Right lobe of liver (tissue), 6 donors: Measurements from ENCODE around the gene ENOX2. TPM values are rescaled to one million over a fixed set of nuclear protein-coding genes. Genes with fewer than 3 reads are reported as not detected.
A peak's percentile ranks its signal among the peaks of the same experiment; 100 is the strongest.

ENCODE experiments used
- ATAC-seq, 4 donors: fragments of 200-7000 bp; cut with Tn5 transposase; one replicate each; pipeline ENCODE4 v1.9.1; 2020; ENCODE audit warnings: mild to moderate bottlenecking in 4 of 4, moderate library complexity in 4 of 4
- DNase-seq, 3 donors: peaks; one replicate each; pipeline ENCODE4 v3.0.0-alpha.2; 2020
- H3K27ac ChIP-seq, 3 donors: fragments of 200-600 bp; one replicate each; pipeline ENCODE4 v1.8.0; 2022
- H3K27me3 ChIP-seq, 2 donors: fragments of 200-600 bp; one replicate each; pipeline ENCODE4 v1.8.0; 2022
- H3K36me3 ChIP-seq, 4 donors: fragments of 200-600 bp; sonication (generic) in 1 of 4; one replicate each; pipeline versions ENCODE4 v1.5.1 to v1.8.0; 2017 to 2022; ENCODE audit warnings: control low read depth in 1 of 4
- H3K4me1 ChIP-seq, 4 donors: fragments of 200-600 bp; sonication (generic) in 1 of 4; one replicate each; pipeline versions ENCODE4 v1.5.1 to v1.8.0; 2017 to 2022; ENCODE audit warnings: control low read depth in 1 of 4
- H3K4me3 ChIP-seq, 3 donors: fragments of 200-600 bp; one replicate each; pipeline ENCODE4 v1.8.0; 2022
- H3K9me3 ChIP-seq, 4 donors: fragments of 200-600 bp; sonication (generic) in 1 of 4; one replicate each; pipeline versions ENCODE4 v1.5.1 to v1.8.0; 2017 to 2022; ENCODE audit warnings: control low read depth in 1 of 4
- POLR2A ChIP-seq: fragments of 450-650 bp; IDR thresholded peaks from one replicate; pipeline ENCODE4 v1.6.1; 2017; ENCODE audit warnings: antibody characterized with exemption, mild to moderate bottlenecking
- WGBS: methylation state at CpG from one replicate; pipeline ENCODE4 v1.1.6; 2018; ENCODE audit warnings: low coverage, low lambda C conversion rate; ENCODE audit not compliant: insufficient coverage; ENCODE audit errors: missing lambda C conversion rate; 5-methylcytosine and 5-hydroxymethylcytosine counted together
- intact Hi-C, 2 donors: fragments of 100-400 bp; cut with DNase I; formaldehyde crosslinking; loops; one replicate each; pipeline versions ENCODE4 v1.11.2 to v1.14.1; 2022
- total RNA-seq, 6 experiments: library from RNA; depleted of rRNA in 2 of 6; stranded (reverse); fragments of >200 nt in 2 of 6; fragmentation: NEBNext Ultra II Directional in 3 of 6; extraction: Animal tissue kit (Norgen Biotek cat#: 25700) in 3 of 6; gene quantifications; one replicate each; pipeline versions ENCODE4 v1.1.0 to v1.2.4, GENCODE V29; 2016 to 2023
- TF ChIP-seq, protein P1 (sequence below), 4 donors: fragments of 200-600 bp in 3 of 4; fragments of 450-650 bp in 1 of 4; IDR thresholded peaks; one replicate each; pipeline versions ENCODE4 v1.5.1 to v1.8.0; 2016 to 2022; ENCODE audit warnings: antibody characterized with exemption in 4 of 4, mild to moderate bottlenecking in 2 of 4
- donor health status: DM: no; HTN: yes; CAD: no.
- donor health status: DM: no; HTN: no; CAD: no.
- donor health status: DM: no; HTN: no; CAD: no.
- donor health status: DM: no; HTN: yes; CAD: no.
- donor health status: DM: no; HTN: yes; CAD: no.

ENOX2 gene
- total RNA-seq, 6 experiments from 2014 or later = 6.9 to 14.7 (median 10.8) TPM

DNA sequence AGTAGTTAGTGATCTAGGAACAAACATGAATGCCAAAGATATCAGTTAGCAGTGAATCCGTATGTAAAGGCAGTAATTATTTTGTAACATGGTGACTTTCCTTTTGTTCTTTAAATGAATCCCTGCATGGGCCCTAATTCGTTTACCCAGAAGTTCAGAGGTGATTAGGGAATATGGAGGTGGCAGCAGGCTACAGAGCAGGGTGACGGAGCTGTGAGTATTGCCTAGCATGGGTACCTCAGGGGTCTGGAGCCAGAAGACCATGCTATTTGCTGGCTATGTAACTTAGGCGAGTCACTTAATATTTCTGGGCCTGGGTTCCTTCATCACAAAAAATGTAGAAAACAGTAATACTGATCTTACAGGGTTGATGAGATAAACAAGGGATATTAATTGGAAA, 184.9 kb downstream of the ENOX2 start:
- intact Hi-C loops = no loop called here
- peaks cover 0 to 13% (median 2%) of the 10 kb centered on the region in 4 donors for H3K4me1 ChIP-seq
- no peaks in the 10 kb centered on the region for H3K27me3 ChIP-seq
- no peaks in the 10 kb centered on the region for H3K36me3 ChIP-seq
- no peak overlapping the region for H3K27ac ChIP-seq
- H3K4me3 ChIP-seq = no peak overlapping the region
- DNase-seq (no peak), ATAC-seq (no peak)
- H3K9me3 ChIP-seq = no peaks in the 10 kb centered on the region
- 47% methylated on average over 4 of the region's 4 CpGs for WGBS
- TF ChIP-seq, protein P1, sequence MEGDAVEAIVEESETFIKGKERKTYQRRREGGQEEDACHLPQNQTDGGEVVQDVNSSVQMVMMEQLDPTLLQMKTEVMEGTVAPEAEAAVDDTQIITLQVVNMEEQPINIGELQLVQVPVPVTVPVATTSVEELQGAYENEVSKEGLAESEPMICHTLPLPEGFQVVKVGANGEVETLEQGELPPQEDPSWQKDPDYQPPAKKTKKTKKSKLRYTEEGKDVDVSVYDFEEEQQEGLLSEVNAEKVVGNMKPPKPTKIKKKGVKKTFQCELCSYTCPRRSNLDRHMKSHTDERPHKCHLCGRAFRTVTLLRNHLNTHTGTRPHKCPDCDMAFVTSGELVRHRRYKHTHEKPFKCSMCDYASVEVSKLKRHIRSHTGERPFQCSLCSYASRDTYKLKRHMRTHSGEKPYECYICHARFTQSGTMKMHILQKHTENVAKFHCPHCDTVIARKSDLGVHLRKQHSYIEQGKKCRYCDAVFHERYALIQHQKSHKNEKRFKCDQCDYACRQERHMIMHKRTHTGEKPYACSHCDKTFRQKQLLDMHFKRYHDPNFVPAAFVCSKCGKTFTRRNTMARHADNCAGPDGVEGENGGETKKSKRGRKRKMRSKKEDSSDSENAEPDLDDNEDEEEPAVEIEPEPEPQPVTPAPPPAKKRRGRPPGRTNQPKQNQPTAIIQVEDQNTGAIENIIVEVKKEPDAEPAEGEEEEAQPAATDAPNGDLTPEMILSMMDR (IDR thresholded peaks at IDR 0.05) = no peak
- TF ChIP-seq POLR2A = no peak

DNA sequence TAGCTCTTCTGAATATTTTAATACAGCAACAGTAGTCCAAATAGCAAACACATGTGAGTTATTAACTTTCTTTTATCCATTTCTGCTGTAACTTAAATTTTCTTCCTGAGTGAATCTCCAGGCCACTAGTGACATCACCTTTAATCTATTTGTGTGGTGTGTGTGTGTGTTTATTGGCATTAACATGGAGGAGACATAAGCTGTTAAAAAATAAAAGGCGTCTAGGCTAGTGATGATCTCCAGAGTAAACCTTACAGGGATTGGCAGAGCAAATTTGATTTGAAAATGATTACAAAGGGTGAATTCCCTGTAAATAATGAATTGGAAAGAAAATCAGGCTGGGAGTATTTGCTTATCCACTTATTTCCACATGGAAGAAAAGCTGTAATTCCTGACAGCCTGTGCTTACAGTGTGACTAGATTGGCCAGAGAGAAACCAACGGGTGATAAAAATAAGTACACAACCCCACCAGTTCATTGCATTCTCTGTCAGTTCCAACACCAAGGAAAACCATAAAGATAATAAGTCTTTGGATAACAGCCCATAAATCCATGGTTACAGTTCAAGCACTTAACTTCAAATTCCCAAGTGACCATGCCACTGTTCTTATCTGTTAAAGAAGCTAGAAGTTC, 186.1 kb downstream of the ENOX2 start:
- WGBS = 18% methylated on average over 2 of the region's 2 CpGs
- no peak for DNase-seq
- no peaks in the 10 kb centered on the region for H3K27me3 ChIP-seq
- intact Hi-C loops = no loop called here
- H3K4me1 ChIP-seq = peaks cover 0 to 21% (median 2%) of the 10 kb centered on the region in 4 donors
- ATAC-seq = peak; percentile 61 to 72 (median 62)
- H3K9me3 ChIP-seq = no peaks in the 10 kb centered on the region
- peak overlapping the region; percentile 15 to 52 (median 32) for H3K27ac ChIP-seq
- H3K4me3 ChIP-seq = no peak overlapping the region
- TF ChIP-seq, protein P1 (IDR thresholded peaks at IDR 0.05) = no peak
- no peak for TF ChIP-seq POLR2A
- H3K36me3 ChIP-seq = no peaks in the 10 kb centered on the region

DNA sequence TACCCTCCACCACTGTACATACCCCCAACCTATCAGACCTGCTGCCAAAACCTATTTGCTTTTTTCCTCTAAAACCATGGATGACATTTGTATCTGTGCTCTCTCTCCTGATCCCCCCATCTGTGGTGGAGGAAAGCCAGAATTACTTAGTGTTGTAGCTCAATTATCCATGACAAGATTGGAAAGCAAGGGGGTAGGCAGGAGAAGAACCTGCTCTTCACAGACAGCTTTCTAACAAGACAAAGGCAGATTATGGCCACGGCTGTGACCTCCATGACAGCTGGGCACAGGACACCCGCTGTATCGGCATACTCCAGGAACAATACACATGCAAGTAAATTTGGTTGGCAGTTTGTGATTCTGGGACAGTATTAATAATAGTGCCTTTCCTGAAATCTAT, 186.7 kb downstream of the ENOX2 start:
- DNase-seq (no peak), ATAC-seq (no peak)
- Histone ChIP-seq H3K4me1 (peaks cover 0 to 21% (median 2%) of the 10 kb centered on the region in 4 donors), H3K27ac (peak overlapping the region in 1 of 3 donors; percentile 52), H3K27me3 (no peaks in the 10 kb centered on the region), H3K9me3 (no peaks in the 10 kb centered on the region), H3K4me3 (no peak overlapping the region), H3K36me3 (no peaks in the 10 kb centered on the region)
- TF ChIP-seq POLR2A = no peak
- TF ChIP-seq, protein P1 (IDR thresholded peaks at IDR 0.05) = no peak
- intact Hi-C loops = no loop called here
- WGBS = 58% methylated on average over 3 of the region's 3 CpGs

DNA sequence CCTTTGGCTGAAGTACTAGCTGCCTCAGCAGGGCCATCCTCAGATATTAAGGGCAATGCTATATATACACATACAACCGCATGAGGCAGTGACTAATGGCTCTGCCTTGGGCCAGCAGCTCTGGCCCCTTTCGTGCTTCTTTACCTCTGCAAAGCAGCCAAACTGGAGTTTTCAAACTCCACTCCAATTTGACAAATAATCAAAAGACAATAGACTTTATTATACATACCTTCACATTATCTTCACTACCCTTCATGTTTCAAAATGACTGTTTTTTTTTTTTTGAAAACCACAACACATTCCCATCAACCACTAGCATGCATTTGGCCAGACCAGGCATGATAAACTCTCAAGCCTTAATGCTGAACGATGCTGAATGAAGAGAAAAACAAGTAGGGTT, 187.7 kb downstream of the ENOX2 start:
- WGBS = 40% methylated on average over 2 of the region's 3 CpGs
- Histone ChIP-seq H3K4me3 (no peak overlapping the region), H3K4me1 (peaks cover 0 to 21% (median 2%) of the 10 kb centered on the region in 4 donors), H3K27me3 (no peaks in the 10 kb centered on the region), H3K36me3 (no peaks in the 10 kb centered on the region), H3K9me3 (no peaks in the 10 kb centered on the region), H3K27ac (no peak overlapping the region)
- ATAC-seq = no peak
- no peak for TF ChIP-seq POLR2A
- TF ChIP-seq, protein P1 (IDR thresholded peaks at IDR 0.05) = no peak
- DNase-seq = no peak
- intact Hi-C loops = no loop called here
